Measurements from ENCODE around the gene CORO2A.

CORO2A gene

GRCh38 chr9:98182889-98183599 is 9.4 kb downstream of the CORO2A start:
- H3K79me2 ChIP-seq (ENCODE audit: control insufficient read depth, low read length) = no peaks in the 10 kb centered on the region
- H3K4me1 ChIP-seq (ENCODE audit: control insufficient read depth, low read length) = no peaks in the 10 kb centered on the region
- TF ChIP-seq EZH2phosphoT487 (IDR thresholded peaks at IDR 0.05; ENCODE audit: borderline replicate concordance, low read length) (no peak), CTCF (IDR thresholded peaks at IDR 0.05; ENCODE audit: low read depth, low read length, poor library complexity, severe bottlenecking) (no peak)
- H3F3A ChIP-seq (ENCODE audit: control insufficient read depth, insufficient read depth) = no peaks in the 10 kb centered on the region
- no peaks in the 10 kb centered on the region for H4K20me1 ChIP-seq (ENCODE audit: control insufficient read depth, insufficient read depth, low read depth, low read length)
- no peaks in the 10 kb centered on the region for H3K9me2 ChIP-seq (replicated peaks; ENCODE audit: control insufficient read depth, low read length)
- no peaks in the 10 kb centered on the region for H3K9me3 ChIP-seq (ENCODE audit: control insufficient read depth, insufficient read depth, low read length)
- H3K36me3 ChIP-seq (ENCODE audit: control insufficient read depth, low read length) = no peaks in the 10 kb centered on the region
- no peak overlapping the region for H3K27ac ChIP-seq (ENCODE audit: low read depth, low read length)
- no peaks in the 10 kb centered on the region for H3K27me3 ChIP-seq (ENCODE audit: control insufficient read depth, low read length)
- H3K4me3 ChIP-seq (ENCODE audit: low read length) = no peak overlapping the region
- no peak overlapping the region for H3K4me2 ChIP-seq (ENCODE audit: low read length)

GRCh38 chr9:98182069-98182820 is 10.2 kb downstream of the CORO2A start:
- Histone ChIP-seq H3F3A (ENCODE audit: control insufficient read depth, insufficient read depth) (no peaks in the 10 kb centered on the region), H3K36me3 (ENCODE audit: control insufficient read depth, low read length) (no peaks in the 10 kb centered on the region), H3K4me2 (ENCODE audit: low read length) (no peak overlapping the region), H3K27ac (ENCODE audit: low read depth, low read length) (no peak overlapping the region), H3K27me3 (ENCODE audit: control insufficient read depth, low read length) (no peaks in the 10 kb centered on the region), H3K4me3 (ENCODE audit: low read length) (no peak overlapping the region), H3K79me2 (ENCODE audit: control insufficient read depth, low read length) (no peaks in the 10 kb centered on the region), H3K9me2 (replicated peaks; ENCODE audit: control insufficient read depth, low read length) (no peaks in the 10 kb centered on the region), H4K20me1 (ENCODE audit: control insufficient read depth, insufficient read depth, low read depth, low read length) (no peaks in the 10 kb centered on the region), H3K4me1 (ENCODE audit: control insufficient read depth, low read length) (no peaks in the 10 kb centered on the region), H3K9me3 (ENCODE audit: control insufficient read depth, insufficient read depth, low read length) (no peaks in the 10 kb centered on the region)
- TF ChIP-seq CTCF (IDR thresholded peaks at IDR 0.05; ENCODE audit: low read depth, low read length, poor library complexity, severe bottlenecking) (no peak), EZH2phosphoT487 (IDR thresholded peaks at IDR 0.05; ENCODE audit: borderline replicate concordance, low read length) (no peak)

GRCh38 chr9:98181746-98182068 is 10.7 kb downstream of the CORO2A start:
- Histone ChIP-seq H3K4me3 (ENCODE audit: low read length) (no peak overlapping the region), H3F3A (ENCODE audit: control insufficient read depth, insufficient read depth) (no peaks in the 10 kb centered on the region), H3K36me3 (ENCODE audit: control insufficient read depth, low read length) (no peaks in the 10 kb centered on the region), H3K9me2 (replicated peaks; ENCODE audit: control insufficient read depth, low read length) (no peaks in the 10 kb centered on the region), H3K27ac (ENCODE audit: low read depth, low read length) (no peak overlapping the region), H4K20me1 (ENCODE audit: control insufficient read depth, insufficient read depth, low read depth, low read length) (no peaks in the 10 kb centered on the region), H3K4me2 (ENCODE audit: low read length) (no peak overlapping the region), H3K79me2 (ENCODE audit: control insufficient read depth, low read length) (no peaks in the 10 kb centered on the region), H3K27me3 (ENCODE audit: control insufficient read depth, low read length) (no peaks in the 10 kb centered on the region), H3K9me3 (ENCODE audit: control insufficient read depth, insufficient read depth, low read length) (no peaks in the 10 kb centered on the region), H3K4me1 (ENCODE audit: control insufficient read depth, low read length) (no peaks in the 10 kb centered on the region)
- no peak for TF ChIP-seq CTCF (IDR thresholded peaks at IDR 0.05; ENCODE audit: low read depth, low read length, poor library complexity, severe bottlenecking)
- no peak for TF ChIP-seq EZH2phosphoT487 (IDR thresholded peaks at IDR 0.05; ENCODE audit: borderline replicate concordance, low read length)
